ENCODE data around the gene SLC15A3.

The SLC15A3 gene

DNA sequence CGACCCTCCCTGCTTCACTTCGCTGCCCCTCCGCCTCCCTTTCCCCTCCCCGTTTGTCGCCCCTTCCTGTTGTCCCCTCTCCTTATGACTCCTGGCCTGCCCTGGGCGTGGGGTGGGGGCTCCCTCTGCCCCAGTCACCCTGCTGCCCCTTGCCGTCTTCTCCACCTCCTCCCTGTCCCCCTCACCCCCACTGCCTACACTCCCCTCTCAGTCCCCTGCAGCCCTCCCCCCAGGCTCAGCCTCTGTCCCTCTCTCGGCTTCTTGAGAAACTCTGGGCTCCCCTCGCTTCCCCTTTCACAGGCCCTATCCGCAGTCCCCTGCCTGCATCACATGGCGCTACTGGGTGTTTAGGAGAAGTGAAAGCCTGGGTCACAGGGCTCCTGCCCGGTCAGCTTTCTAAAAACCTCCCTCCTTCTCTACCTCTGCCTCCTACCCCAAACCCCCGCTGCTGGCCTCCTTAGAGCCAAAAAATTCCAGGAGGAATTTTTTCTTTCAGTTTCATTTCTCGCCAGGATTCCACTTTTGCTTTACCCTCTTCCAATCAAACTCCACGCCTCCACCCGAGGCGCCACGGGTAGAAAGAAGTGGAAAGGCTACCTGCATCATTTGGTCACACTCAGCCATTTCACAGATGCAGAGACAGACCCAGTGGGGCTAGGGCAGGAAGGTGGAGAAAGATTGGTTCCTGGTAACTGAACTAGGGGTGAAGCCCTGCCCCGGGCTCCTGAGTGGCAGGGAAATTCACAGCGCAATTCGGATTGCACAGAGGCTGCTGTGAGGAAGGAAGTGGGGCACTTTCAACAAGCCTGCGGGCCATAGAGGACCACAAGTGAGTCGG, at the start of gene SLC15A3:
TSS of gene SLC15A3 (minus strand) at position 273 of the 838 bp plus-strand sequence. CDS start 625 bp downstream, outside the sequence.
- Histone ChIP-seq H3K27ac (ENCODE audit: low read length) (no peak within 1 kb of the TSS), H3K9me3 (ENCODE audit: control insufficient read depth, insufficient read depth, low read length) (no peaks in the 10 kb centered on the region), H3K4me1 (ENCODE audit: control insufficient read depth, insufficient read depth, low read length) (no peaks in the 10 kb centered on the region; the same call in 1 of the 2 replicates), H3K4me3 (ENCODE audit: low read length) (peak within 1 kb of the TSS; percentile 59; the same call in 1 of the 2 replicates), H3K27me3 (ENCODE audit: control insufficient read depth, insufficient read depth, low read length) (no peaks in the 10 kb centered on the region), H3K36me3 (ENCODE audit: control insufficient read depth, insufficient read depth, low read length) (no peaks in the 10 kb centered on the region)
- no CpG with 5 or more reads among the region's 23 CpGs for WGBS (ENCODE audit: insufficient coverage, insufficient read length)
- no peak for DNase-seq (ENCODE audit: low read depth, low spot score)

DNA sequence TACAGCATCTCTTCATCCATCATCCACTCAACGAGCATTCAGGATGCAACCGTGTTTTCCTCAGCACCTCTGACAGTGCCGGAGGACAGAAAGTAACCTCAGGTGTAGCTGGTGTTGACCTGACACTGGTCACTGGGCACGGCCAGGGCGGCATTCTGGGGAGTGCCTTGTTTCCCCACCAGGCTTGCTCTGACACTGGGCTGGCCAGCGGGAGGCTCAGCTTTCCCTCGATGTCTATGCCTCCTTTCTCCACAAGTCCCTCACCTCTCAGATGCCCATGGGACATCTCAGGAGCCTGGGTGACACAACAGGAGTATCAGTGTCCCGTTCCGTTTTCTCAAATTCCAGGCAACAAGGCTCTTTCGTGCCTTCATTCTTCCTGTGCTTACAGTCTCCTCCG, 48.5 kb upstream of the SLC15A3 start:
- Histone ChIP-seq H3K4me3 (ENCODE audit: low read length) (no peak overlapping the region), H3K36me3 (ENCODE audit: control insufficient read depth, insufficient read depth, low read length) (no peaks in the 10 kb centered on the region), H3K4me1 (ENCODE audit: control insufficient read depth, insufficient read depth, low read length) (no peaks in the 10 kb centered on the region), H3K27me3 (ENCODE audit: control insufficient read depth, insufficient read depth, low read length) (peaks cover 7% of the 10 kb centered on the region; the same call in 1 of the 2 replicates), H3K27ac (ENCODE audit: low read length) (no peak overlapping the region), H3K9me3 (ENCODE audit: control insufficient read depth, insufficient read depth, low read length) (no peaks in the 10 kb centered on the region)
- no CpG with 5 or more reads among the region's 11 CpGs for WGBS (ENCODE audit: insufficient coverage, insufficient read length)
- DNase-seq (ENCODE audit: low read depth, low spot score) = no peak

DNA sequence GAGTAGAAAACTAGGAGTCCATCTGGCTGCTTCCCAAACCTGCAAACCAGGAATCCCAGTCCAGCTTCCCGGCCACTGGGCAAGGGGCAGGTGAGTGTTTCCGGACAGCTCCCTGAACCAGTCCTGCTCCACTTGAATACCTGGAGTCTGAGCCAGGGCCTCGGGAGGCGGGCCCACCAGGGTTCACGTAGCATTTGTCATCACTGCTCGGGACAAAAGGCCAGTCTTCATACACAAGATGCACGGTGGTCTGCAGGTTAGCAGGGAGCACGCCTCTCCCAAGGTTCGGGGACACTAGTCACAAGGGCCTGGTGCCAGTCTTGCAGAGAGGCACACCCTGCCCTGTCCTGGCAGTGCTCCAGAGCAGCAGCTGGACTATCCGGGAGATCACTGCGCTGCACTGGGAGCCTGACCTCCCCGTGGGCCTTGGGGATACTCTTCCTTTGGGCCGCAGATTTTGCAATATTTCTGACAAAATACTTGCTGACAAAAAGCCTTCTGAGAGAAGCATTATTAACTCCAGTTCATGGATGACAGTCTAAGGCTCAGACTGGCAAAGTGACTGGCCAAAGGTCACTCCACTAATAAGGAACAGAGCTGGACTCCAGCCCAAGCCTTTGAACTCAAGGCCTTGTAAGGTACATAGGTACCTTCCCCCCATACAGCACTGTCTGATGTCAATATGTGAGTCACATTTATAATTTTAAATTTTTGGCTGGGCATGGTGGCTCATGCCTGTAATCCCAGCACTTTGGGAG, 44.6 kb upstream of the SLC15A3 start:
- H3K27me3 ChIP-seq (ENCODE audit: control insufficient read depth, insufficient read depth, low read length) = no peaks in the 10 kb centered on the region
- no peaks in the 10 kb centered on the region for H3K9me3 ChIP-seq (ENCODE audit: control insufficient read depth, insufficient read depth, low read length)
- no peak overlapping the region for H3K4me3 ChIP-seq (ENCODE audit: low read length)
- no peak for DNase-seq (ENCODE audit: low read depth, low spot score)
- H3K36me3 ChIP-seq (ENCODE audit: control insufficient read depth, insufficient read depth, low read length) = no peaks in the 10 kb centered on the region
- H3K4me1 ChIP-seq (ENCODE audit: control insufficient read depth, insufficient read depth, low read length) = no peaks in the 10 kb centered on the region
- no peak overlapping the region for H3K27ac ChIP-seq (ENCODE audit: low read length)
- WGBS (ENCODE audit: insufficient coverage, insufficient read length) = no CpG with 5 or more reads among the region's 13 CpGs

DNA sequence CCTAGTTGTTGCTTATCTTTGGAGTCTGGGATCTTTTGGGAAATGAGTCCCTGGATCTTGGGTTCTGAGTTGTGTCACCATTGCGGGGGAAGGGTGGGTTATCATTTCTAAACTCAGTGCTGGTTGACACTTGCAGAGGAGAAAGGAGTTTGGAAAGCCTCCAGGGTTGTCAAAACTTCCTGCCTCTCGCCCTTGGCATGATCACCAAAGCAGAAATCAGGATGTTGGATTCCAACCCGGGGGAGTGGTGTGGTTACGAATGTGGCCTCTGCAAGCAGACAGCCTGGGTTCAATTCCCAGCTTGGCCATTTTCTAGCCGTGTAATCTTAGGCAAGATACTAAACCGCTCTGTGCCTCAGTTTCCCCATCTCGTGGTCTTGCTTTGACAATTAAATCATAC, 43.8 kb upstream of the SLC15A3 start:
- Histone ChIP-seq H3K36me3 (ENCODE audit: control insufficient read depth, insufficient read depth, low read length) (no peaks in the 10 kb centered on the region), H3K9me3 (ENCODE audit: control insufficient read depth, insufficient read depth, low read length) (no peaks in the 10 kb centered on the region), H3K4me3 (ENCODE audit: low read length) (no peak overlapping the region), H3K4me1 (ENCODE audit: control insufficient read depth, insufficient read depth, low read length) (no peaks in the 10 kb centered on the region), H3K27ac (ENCODE audit: low read length) (no peak overlapping the region), H3K27me3 (ENCODE audit: control insufficient read depth, insufficient read depth, low read length) (no peaks in the 10 kb centered on the region)
- DNase-seq (ENCODE audit: low read depth, low spot score) = no peak
- WGBS (ENCODE audit: insufficient coverage, insufficient read length) = no CpG with 5 or more reads among the region's 7 CpGs

DNA sequence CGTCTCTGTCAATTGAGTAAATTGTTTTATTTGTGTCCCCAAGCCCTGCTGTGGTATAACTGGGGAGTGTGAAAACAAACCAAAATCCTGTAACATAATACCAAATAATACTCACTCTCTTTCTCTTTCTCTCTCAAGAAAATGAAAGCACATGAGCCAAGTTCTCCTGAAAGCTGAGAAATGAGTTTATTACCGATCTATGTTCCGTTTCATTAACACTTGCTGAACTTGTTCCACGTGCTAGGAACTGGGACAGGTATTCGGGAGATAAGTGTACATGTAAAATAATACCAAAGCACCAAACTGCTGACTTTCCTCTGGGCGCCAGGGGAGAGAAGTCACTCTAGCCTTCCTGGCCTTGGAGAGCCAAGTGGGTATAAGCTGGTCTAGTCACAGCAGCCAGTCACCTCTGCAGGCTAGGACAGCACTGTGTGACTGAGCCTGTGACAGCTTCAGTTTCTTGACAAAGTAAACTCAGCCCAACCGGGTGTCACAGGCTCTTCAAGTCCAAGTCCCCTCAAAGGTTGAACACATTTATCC, 42.6 kb upstream of the SLC15A3 start:
- H3K4me1 ChIP-seq (ENCODE audit: control insufficient read depth, insufficient read depth, low read length) = no peaks in the 10 kb centered on the region
- H3K9me3 ChIP-seq (ENCODE audit: control insufficient read depth, insufficient read depth, low read length) = no peaks in the 10 kb centered on the region
- DNase-seq (ENCODE audit: low read depth, low spot score) = no peak
- no peak overlapping the region for H3K27ac ChIP-seq (ENCODE audit: low read length)
- no CpG with 5 or more reads among the region's 7 CpGs for WGBS (ENCODE audit: insufficient coverage, insufficient read length)
- no peak overlapping the region for H3K4me3 ChIP-seq (ENCODE audit: low read length)
- no peaks in the 10 kb centered on the region for H3K27me3 ChIP-seq (ENCODE audit: control insufficient read depth, insufficient read depth, low read length)
- H3K36me3 ChIP-seq (ENCODE audit: control insufficient read depth, insufficient read depth, low read length) = no peaks in the 10 kb centered on the region

DNA sequence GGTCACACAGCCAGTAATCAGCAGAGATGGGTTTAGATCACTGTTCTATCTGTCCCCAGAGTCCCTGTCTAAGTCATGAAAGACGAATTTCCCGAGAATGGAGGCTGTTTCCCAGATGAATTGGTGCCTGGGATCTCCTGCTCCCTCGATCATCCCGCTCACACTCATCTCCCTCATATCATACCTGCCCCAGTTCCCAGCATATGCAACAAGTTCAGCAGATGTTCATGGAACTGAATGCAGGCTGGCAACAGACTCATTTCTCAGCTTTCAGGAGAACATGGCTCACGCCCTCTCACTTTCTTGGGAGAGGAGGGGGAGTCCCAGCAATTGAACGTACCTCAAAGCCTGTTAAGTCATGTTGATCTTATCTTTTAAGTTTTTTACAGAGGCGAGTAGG, 41.6 kb upstream of the SLC15A3 start:
- no peaks in the 10 kb centered on the region for H3K4me1 ChIP-seq (ENCODE audit: control insufficient read depth, insufficient read depth, low read length)
- no peaks in the 10 kb centered on the region for H3K9me3 ChIP-seq (ENCODE audit: control insufficient read depth, insufficient read depth, low read length)
- H3K36me3 ChIP-seq (ENCODE audit: control insufficient read depth, insufficient read depth, low read length) = no peaks in the 10 kb centered on the region
- no peaks in the 10 kb centered on the region for H3K27me3 ChIP-seq (ENCODE audit: control insufficient read depth, insufficient read depth, low read length)
- no peak for DNase-seq (ENCODE audit: low read depth, low spot score)
- no peak overlapping the region for H3K4me3 ChIP-seq (ENCODE audit: low read length)
- H3K27ac ChIP-seq (ENCODE audit: low read length) = no peak overlapping the region
- no CpG with 5 or more reads among the region's 7 CpGs for WGBS (ENCODE audit: insufficient coverage, insufficient read length)

DNA sequence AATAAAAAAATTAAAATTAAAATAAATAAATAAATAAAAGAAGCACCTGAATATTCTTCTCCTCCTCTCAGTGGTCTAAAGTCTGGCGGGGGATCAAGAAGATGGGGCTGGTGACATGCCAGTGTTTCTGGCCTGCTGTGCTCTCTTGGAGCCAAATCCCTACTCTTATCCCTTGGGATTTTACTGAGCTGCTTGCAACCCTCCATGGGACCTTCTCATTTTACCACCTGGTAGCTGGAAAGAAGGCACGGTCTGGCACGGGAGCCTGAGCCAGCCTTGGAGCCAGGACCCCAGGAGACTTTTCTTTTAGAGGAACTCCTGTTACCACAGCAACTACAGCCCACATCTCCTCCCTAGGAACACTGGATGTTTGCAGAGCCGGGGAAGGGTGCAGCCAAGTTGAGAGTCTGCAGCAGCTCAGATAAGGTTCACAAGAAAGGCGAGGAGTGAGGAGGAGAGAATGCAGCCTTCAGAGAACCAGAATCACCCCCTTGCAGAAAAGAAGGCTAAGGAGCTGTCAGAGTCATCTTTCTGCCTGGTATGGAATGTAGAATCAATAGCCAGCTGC, 41.0 kb upstream of the SLC15A3 start:
- no peak for DNase-seq (ENCODE audit: low read depth, low spot score)

DNA sequence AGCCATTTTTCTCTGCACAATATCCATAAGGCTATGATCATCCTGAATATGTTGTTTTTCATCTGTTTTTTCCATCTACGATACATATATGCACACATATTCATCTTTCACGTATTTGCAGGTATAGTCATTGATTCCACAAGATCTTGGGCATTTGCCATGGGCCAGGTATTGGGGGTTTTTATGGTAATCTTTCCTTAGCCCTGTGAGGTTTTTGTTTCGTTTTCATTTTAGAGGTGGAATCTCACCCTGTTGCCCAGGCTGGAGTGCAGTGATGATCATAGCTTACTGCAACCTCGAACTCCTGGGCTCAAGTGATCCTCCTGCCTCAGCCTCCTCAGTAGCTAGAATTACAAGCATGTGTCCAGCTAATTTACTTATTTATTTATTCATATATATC, 39.5 kb upstream of the SLC15A3 start:
- no peak overlapping the region for H3K4me3 ChIP-seq (ENCODE audit: low read length)
- no peaks in the 10 kb centered on the region for H3K36me3 ChIP-seq (ENCODE audit: control insufficient read depth, insufficient read depth, low read length)
- no peak for DNase-seq (ENCODE audit: low read depth, low spot score)
- no peaks in the 10 kb centered on the region for H3K4me1 ChIP-seq (ENCODE audit: control insufficient read depth, insufficient read depth, low read length)
- no peak overlapping the region for H3K27ac ChIP-seq (ENCODE audit: low read length)
- no peaks in the 10 kb centered on the region for H3K9me3 ChIP-seq (ENCODE audit: control insufficient read depth, insufficient read depth, low read length)
- no peaks in the 10 kb centered on the region for H3K27me3 ChIP-seq (ENCODE audit: control insufficient read depth, insufficient read depth, low read length)
- WGBS (ENCODE audit: insufficient coverage, insufficient read length) = no CpG with 5 or more reads among the region's 4 CpGs

More for the DNA sequence above, 41.0 kb upstream of the SLC15A3 start:
- Histone ChIP-seq H3K27ac (ENCODE audit: low read length) (no peak overlapping the region), H3K4me3 (ENCODE audit: low read length) (no peak overlapping the region), H3K36me3 (ENCODE audit: control insufficient read depth, insufficient read depth, low read length) (no peaks in the 10 kb centered on the region), H3K9me3 (ENCODE audit: control insufficient read depth, insufficient read depth, low read length) (no peaks in the 10 kb centered on the region), H3K27me3 (ENCODE audit: control insufficient read depth, insufficient read depth, low read length) (no peaks in the 10 kb centered on the region), H3K4me1 (ENCODE audit: control insufficient read depth, insufficient read depth, low read length) (no peaks in the 10 kb centered on the region)
- no CpG with 5 or more reads among the region's 5 CpGs for WGBS (ENCODE audit: insufficient coverage, insufficient read length)

DNA sequence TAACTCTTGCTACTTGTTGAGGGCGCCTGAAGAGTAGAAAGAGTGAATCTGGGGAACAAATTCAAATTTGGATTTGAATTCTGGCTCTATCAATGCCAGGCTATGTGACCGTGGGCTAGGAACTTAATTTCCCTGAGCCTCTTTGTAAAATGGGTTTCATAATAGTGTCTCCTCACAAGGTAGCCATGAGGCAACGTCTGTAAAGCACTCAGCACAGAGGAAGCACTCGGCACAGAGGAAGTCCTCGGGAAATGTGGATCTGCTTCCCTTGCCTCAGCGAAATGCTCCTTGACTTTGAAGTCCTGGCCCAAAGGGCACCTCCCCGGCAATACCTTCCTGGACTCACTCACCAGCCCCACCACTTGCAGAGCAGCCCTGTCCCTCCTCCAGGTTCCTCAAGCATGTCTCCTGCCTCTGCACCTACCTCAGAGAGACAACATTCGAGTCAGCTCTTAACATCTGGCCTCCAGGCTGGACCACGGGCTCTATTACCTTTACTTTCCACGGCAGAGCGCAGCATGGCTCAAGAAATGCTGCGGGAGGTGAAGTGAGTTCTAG, 37.2 kb upstream of the SLC15A3 start:
- Histone ChIP-seq H3K4me3 (ENCODE audit: low read length) (no peak overlapping the region), H3K27me3 (ENCODE audit: control insufficient read depth, insufficient read depth, low read length) (no peaks in the 10 kb centered on the region), H3K36me3 (ENCODE audit: control insufficient read depth, insufficient read depth, low read length) (no peaks in the 10 kb centered on the region), H3K4me1 (ENCODE audit: control insufficient read depth, insufficient read depth, low read length) (no peaks in the 10 kb centered on the region), H3K9me3 (ENCODE audit: control insufficient read depth, insufficient read depth, low read length) (no peaks in the 10 kb centered on the region), H3K27ac (ENCODE audit: low read length) (no peak overlapping the region)
- DNase-seq (ENCODE audit: low read depth, low spot score) = no peak
- WGBS (ENCODE audit: insufficient coverage, insufficient read length) = no CpG with 5 or more reads among the region's 12 CpGs

DNA sequence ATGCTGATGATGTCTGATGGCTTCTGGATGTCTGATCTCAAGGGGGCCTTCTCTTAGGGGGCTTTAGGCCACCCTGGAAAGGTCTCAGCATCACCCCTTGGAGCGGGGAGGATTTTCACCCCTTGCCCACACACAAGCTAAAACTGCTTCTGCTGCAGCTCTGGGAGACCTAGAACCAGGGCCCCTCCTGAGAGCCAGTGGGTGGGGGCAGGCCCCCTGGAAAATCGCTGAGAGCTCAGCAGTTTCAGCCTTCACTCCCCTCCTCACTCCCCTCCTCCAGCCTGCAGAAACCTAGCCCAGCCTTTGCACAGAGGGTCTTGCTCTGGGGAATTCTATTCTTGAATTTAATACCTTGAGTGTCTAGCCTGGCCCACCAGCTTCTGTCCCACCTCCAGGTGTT, 36.7 kb upstream of the SLC15A3 start:
- no peaks in the 10 kb centered on the region for H3K27me3 ChIP-seq (ENCODE audit: control insufficient read depth, insufficient read depth, low read length)
- H3K4me3 ChIP-seq (ENCODE audit: low read length) = no peak overlapping the region
- no peak overlapping the region for H3K27ac ChIP-seq (ENCODE audit: low read length)
- DNase-seq (ENCODE audit: low read depth, low spot score) = no peak
- no CpG with 5 or more reads among the region's 2 CpGs for WGBS (ENCODE audit: insufficient coverage, insufficient read length)
- H3K36me3 ChIP-seq (ENCODE audit: control insufficient read depth, insufficient read depth, low read length) = no peaks in the 10 kb centered on the region
- H3K9me3 ChIP-seq (ENCODE audit: control insufficient read depth, insufficient read depth, low read length) = no peaks in the 10 kb centered on the region
- H3K4me1 ChIP-seq (ENCODE audit: control insufficient read depth, insufficient read depth, low read length) = no peaks in the 10 kb centered on the region
